Testis (tissue), 2 donors: ENCODE measurements around the gene PSMG4.

Experiments used
- CTCF ChIP-seq, 3 experiments: fragments of 450-650 bp in 2 of 3; fragments of 200-600 bp in 1 of 3; sonication (generic) in 1 of 3; IDR thresholded peaks; one replicate each; pipeline ENCODE4 v1.5.1; 2016 to 2019; ENCODE audit warnings: antibody characterized with exemption in 3 of 3, mild to moderate bottlenecking in 2 of 3, moderate library complexity in 1 of 3
- POLR2A ChIP-seq: fragments of 450-650 bp; IDR thresholded peaks from one replicate; pipeline ENCODE4 v1.6.1; 2017; ENCODE audit warnings: antibody characterized with exemption, mild to moderate bottlenecking, moderate library complexity

- TF ChIP-seq POLR2A: no peak
- no peak for TF ChIP-seq CTCF (IDR thresholded peaks at IDR 0.05)
Observed at GRCh38 chr6:3214898-3215297, 43.8 kb upstream of the PSMG4 start.
